ENCODE measurements around the gene RALGAPA2.

Gene RALGAPA2

GRCh38 chr20:20712474-20713243, at the start of gene RALGAPA2:
TSS of gene RALGAPA2 (minus strand) at chr20:20712644. CDS start at chr20:20712480, 164 bp downstream.
- peak; percentile 85 to 100 (median 96) for DNase-seq

GRCh38 chr20:20761301-20761700, 48.9 kb upstream of the RALGAPA2 start:
- DNase-seq: no peak

GRCh38 chr20:20759132-20759531, 46.7 kb upstream of the RALGAPA2 start:
- DNase-seq: no peak

GRCh38 chr20:20755674-20756319, 43.4 kb upstream of the RALGAPA2 start:
- no peak for DNase-seq

- DNase-seq: no peak
Measured at GRCh38 chr20:20755231-20755630, 42.8 kb upstream of the RALGAPA2 start.

- DNase-seq: no peak
Measured at GRCh38 chr20:20754714-20755113, 42.3 kb upstream of the RALGAPA2 start.

- DNase-seq: no peak
Measured at GRCh38 chr20:20752712-20753111, 40.3 kb upstream of the RALGAPA2 start.

GRCh38 chr20:20747298-20747697, 34.9 kb upstream of the RALGAPA2 start:
- DNase-seq: no peak

- no peak for DNase-seq
Measured at GRCh38 chr20:20744170-20744725, 31.8 kb upstream of the RALGAPA2 start.

- DNase-seq: peak in 54 of 56 donors; percentile 10 to 82 (median 50)
Measured at GRCh38 chr20:20743511-20744169, 31.2 kb upstream of the RALGAPA2 start.

GRCh38 chr20:20741087-20742045, 28.9 kb upstream of the RALGAPA2 start:
- no peak for DNase-seq

- DNase-seq: no peak
Measured at GRCh38 chr20:20740541-20740940, 28.1 kb upstream of the RALGAPA2 start.

GRCh38 chr20:20737158-20737557, 24.7 kb upstream of the RALGAPA2 start:
- no peak for DNase-seq

- DNase-seq: no peak
Measured at GRCh38 chr20:20736303-20736702, 23.9 kb upstream of the RALGAPA2 start.

- no peak for DNase-seq
Measured at GRCh38 chr20:20734475-20734948, 22.1 kb upstream of the RALGAPA2 start.

- no peak for DNase-seq
Measured at GRCh38 chr20:20733943-20734342, 21.5 kb upstream of the RALGAPA2 start.

- DNase-seq: no peak
Measured at GRCh38 chr20:20732641-20733040, 20.2 kb upstream of the RALGAPA2 start.

- DNase-seq: no peak
Measured at GRCh38 chr20:20731945-20732296, 19.5 kb upstream of the RALGAPA2 start.

- no peak for DNase-seq
Measured at GRCh38 chr20:20731000-20731944, 18.8 kb upstream of the RALGAPA2 start.

GRCh38 chr20:20729563-20729962, 17.1 kb upstream of the RALGAPA2 start:
- DNase-seq: no peak
